ENCODE measurements around the gene ARHGEF25. TPM values are rescaled to one million over a fixed set of nuclear protein-coding genes. Genes with fewer than 3 reads are reported as not detected.

The ARHGEF25 gene
- total and polyA plus RNA-seq, 2 of the 13 experiments (the other 11 are each of a cell fraction or from before 2014, with no cell fraction given): 11.5 to 12.5 TPM

DNA sequence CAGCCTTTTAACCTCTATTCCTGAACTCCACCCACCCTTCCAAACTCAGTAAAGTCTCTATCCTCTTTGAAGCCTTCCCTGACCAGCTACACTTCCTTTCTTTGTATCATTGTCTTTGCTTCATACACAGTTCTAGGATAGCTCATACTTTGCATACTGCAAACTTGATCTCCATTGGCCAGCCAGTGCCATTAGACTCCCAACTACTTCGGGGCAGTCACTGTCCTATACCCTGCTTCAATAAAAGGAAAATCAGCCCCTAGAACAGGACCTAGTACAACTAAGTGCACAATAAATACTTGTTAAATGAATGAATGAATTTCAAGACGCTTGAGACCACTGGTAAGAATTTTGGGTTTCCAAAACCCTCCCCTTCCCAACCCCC, 20.8 kb upstream of the ARHGEF25 start:
- Histone ChIP-seq H2AFZ (ENCODE audit: low read length) (peak overlapping the region; percentile 90), H3K4me1 (ENCODE audit: insufficient read depth, low read length) (peaks cover 22% of the 10 kb centered on the region), H3K36me3 (replicated peaks in 1 of 2; ENCODE audit: control insufficient read depth in 1 of 2, insufficient read depth in 2 of 2, low read length in 2 of 2) (peaks cover 4 to 8% of the 10 kb centered on the region in 2 experiments; a peak in 3 of 5 replicates), H3K9me3 (ENCODE audit: low read length) (no peaks in the 10 kb centered on the region), H3K4me2 (ENCODE audit: low read depth, low read length) (peak overlapping the region; percentile 80), H3K27ac (ENCODE audit: extremely low read length, insufficient read depth, low read length) (peak overlapping the region; percentile 63), H3K27me3 (ENCODE audit: control insufficient read depth in 1 of 2, insufficient read depth in 2 of 2, low read length in 2 of 2) (no peaks in the 10 kb centered on the region; a peak in 1 of 5 replicates), H3K79me2 (ENCODE audit: insufficient read depth, low read length) (peaks cover 17% of the 10 kb centered on the region), H3K9ac (ENCODE audit: insufficient read depth, low read depth, low read length) (peak overlapping the region; percentile 75), H3K4me3 (replicated peaks in 1 of 3; ENCODE audit: insufficient read depth in 1 of 3, low read depth in 2 of 3, low read length in 3 of 3) (peak overlapping the region; percentile 70 to 99 (median 92)), H4K20me1 (ENCODE audit: insufficient read depth, low read length) (no peaks in the 10 kb centered on the region)
- no TSS peak for BruUV-seq (replicated peaks)
- FAIRE-seq: no peak
- intact Hi-C loops (cut with micrococcal nuclease; ENCODE audit: unreplicated experiment) (loop anchor here (2.0 kb wide), 1 partner anchor 42 kb away; the partner anchor contains the start of gene B4GALNT1), in situ Hi-C loops (cut with HindIII; ENCODE audit: extremely low pct_ligation_motif_present, low pct_unique_long_range_greater_than_20kb) (no loop called here)
- TF ChIP-seq KLF13 (CRISPR knock-in tag; IDR thresholded peaks at IDR 0.05) (no peak), ZNF256 (CRISPR knock-in tag; conservative IDR thresholded peaks at IDR 0.05) (no peak), TFE3 (CRISPR knock-in tag; IDR thresholded peaks at IDR 0.05) (no peak), ZNF724P (CRISPR knock-in tag; IDR thresholded peaks at IDR 0.05; ENCODE audit: borderline replicate concordance) (peak; percentile 5; the same call in 1 of the 2 replicates)
- TF ChIP-seq, protein P1, sequence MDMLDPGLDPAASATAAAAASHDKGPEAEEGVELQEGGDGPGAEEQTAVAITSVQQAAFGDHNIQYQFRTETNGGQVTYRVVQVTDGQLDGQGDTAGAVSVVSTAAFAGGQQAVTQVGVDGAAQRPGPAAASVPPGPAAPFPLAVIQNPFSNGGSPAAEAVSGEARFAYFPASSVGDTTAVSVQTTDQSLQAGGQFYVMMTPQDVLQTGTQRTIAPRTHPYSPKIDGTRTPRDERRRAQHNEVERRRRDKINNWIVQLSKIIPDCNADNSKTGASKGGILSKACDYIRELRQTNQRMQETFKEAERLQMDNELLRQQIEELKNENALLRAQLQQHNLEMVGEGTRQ (IDR thresholded peaks at IDR 0.05; ENCODE audit: low read depth, low read length): no peak
- TF ChIP-seq, protein P1 (CRISPR knock-in tag; IDR thresholded peaks at IDR 0.05; ENCODE audit: borderline replicate concordance): no peak
- TF ChIP-seq, protein P2, sequence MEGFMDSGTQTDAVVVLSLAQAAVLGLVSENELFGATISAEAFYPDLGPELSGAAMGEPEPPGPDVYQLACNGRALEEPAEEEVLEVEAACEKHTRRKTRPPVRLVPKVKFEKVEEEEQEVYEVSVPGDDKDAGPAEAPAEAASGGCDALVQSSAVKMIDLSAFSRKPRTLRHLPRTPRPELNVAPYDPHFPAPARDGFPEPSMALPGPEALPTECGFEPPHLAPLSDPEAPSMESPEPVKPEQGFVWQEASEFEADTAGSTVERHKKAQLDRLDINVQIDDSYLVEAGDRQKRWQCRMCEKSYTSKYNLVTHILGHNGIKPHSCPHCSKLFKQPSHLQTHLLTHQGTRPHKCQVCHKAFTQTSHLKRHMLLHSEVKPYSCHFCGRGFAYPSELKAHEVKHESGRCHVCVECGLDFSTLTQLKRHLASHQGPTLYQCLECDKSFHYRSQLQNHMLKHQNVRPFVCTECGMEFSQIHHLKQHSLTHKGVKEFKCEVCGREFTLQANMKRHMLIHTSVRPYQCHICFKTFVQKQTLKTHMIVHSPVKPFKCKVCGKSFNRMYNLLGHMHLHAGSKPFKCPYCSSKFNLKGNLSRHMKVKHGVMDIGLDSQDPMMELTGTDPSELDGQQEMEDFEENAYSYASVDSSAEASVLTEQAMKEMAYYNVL (CRISPR knock-in tag; IDR thresholded peaks at IDR 0.05; ENCODE audit: borderline replicate concordance): no peak
- peak; percentile 30 for ATAC-seq
- POLR2A ChIA-PET: interaction anchor here (1.2 to 3.9 kb wide), 8 partner anchors 9 to 73 kb away, joined by 4 to 26 read pairs (median 17); partner anchors contain the start of genes ARHGEF25, DDIT3 and DTX3
- WGBS (ENCODE audit: low lambda C conversion rate): 7% methylated on average over 2 of the region's 2 CpGs
- CTCF ChIA-PET (ENCODE audit: low intra/inter-chr PET ratio, low total read pairs): no interaction called here
- DNase-seq (ENCODE audit: low spot score): no peak
